ENCODE results near the gene SLITRK2.

The SLITRK2 gene, protein sequence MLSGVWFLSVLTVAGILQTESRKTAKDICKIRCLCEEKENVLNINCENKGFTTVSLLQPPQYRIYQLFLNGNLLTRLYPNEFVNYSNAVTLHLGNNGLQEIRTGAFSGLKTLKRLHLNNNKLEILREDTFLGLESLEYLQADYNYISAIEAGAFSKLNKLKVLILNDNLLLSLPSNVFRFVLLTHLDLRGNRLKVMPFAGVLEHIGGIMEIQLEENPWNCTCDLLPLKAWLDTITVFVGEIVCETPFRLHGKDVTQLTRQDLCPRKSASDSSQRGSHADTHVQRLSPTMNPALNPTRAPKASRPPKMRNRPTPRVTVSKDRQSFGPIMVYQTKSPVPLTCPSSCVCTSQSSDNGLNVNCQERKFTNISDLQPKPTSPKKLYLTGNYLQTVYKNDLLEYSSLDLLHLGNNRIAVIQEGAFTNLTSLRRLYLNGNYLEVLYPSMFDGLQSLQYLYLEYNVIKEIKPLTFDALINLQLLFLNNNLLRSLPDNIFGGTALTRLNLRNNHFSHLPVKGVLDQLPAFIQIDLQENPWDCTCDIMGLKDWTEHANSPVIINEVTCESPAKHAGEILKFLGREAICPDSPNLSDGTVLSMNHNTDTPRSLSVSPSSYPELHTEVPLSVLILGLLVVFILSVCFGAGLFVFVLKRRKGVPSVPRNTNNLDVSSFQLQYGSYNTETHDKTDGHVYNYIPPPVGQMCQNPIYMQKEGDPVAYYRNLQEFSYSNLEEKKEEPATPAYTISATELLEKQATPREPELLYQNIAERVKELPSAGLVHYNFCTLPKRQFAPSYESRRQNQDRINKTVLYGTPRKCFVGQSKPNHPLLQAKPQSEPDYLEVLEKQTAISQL

DNA sequence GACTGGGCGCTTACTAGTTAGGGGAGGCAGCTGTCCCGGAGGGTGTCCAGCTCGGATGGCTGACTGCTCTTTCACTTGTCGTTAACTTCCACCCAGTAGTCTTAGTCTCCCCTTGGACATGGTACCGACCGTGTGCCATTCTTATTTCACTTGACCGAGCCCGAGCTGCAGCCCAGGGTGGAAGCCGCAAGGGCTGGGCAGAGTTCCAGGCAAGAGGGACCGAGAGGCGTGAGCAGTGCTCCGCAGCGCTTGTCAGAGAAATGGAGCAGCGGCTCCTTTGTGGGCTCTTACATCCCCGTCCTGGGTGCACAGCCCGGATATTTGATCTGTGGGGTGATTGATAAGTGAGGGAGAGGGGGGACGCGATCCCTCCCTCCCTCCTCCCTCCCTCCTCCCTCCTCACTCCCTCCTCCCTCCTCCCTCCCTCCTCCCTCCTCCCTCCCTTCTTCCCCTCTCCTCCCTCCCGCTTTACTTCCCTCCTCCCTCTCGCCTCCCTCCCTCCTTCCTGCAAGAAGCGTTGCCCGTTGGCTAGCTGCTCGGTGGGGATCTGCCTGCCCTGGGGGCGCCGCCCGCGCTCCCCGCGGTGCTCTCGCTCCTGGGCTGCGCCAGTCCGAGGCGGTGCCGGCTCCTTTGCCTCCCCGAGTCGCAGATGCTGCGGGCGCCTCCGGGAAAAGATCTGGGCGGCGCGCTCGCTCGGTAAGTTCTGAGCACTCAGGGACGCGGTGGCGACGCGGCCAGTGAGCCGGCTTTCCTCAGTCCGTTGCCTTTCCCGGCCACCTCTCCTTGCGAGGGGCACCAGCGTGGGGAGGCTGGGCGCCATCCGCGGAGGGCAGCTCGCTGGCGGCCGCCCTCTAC is at the start of gene SLITRK2:
TSS of gene SLITRK2 (plus strand) at position 499 of the 855 bp plus-strand sequence. CDS start 4,597 bp downstream, outside the sequence.
- intact Hi-C loops (cut with DNase I; ENCODE audit: low total_unique reads): no loop called here
- Histone ChIP-seq H3K36me3 (no peaks in the 10 kb centered on the region), H3K27ac (no peak within 1 kb of the TSS), H3K4me3 (peak within 1 kb of the TSS; percentile 18 to 42), H3K27me3 (peaks cover 0 to 9% of the 10 kb centered on the region in 2 donors), H3K9me3 (peaks cover 0 to 3% (median 0%) of the 10 kb centered on the region in 3 donors), H3K4me1 (peaks cover 0 to 8% (median 2%) of the 10 kb centered on the region in 4 donors)
- no peak for DNase-seq
- TF ChIP-seq, protein P1, sequence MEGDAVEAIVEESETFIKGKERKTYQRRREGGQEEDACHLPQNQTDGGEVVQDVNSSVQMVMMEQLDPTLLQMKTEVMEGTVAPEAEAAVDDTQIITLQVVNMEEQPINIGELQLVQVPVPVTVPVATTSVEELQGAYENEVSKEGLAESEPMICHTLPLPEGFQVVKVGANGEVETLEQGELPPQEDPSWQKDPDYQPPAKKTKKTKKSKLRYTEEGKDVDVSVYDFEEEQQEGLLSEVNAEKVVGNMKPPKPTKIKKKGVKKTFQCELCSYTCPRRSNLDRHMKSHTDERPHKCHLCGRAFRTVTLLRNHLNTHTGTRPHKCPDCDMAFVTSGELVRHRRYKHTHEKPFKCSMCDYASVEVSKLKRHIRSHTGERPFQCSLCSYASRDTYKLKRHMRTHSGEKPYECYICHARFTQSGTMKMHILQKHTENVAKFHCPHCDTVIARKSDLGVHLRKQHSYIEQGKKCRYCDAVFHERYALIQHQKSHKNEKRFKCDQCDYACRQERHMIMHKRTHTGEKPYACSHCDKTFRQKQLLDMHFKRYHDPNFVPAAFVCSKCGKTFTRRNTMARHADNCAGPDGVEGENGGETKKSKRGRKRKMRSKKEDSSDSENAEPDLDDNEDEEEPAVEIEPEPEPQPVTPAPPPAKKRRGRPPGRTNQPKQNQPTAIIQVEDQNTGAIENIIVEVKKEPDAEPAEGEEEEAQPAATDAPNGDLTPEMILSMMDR (IDR thresholded peaks at IDR 0.05): no peak

- Histone ChIP-seq H3K4me3 (no peak overlapping the region), H3K36me3 (no peaks in the 10 kb centered on the region), H3K4me1 (no peaks in the 10 kb centered on the region), H3K27ac (no peak overlapping the region), H3K27me3 (no peaks in the 10 kb centered on the region), H3K9me3 (no peaks in the 10 kb centered on the region)
- TF ChIP-seq, protein P1 (IDR thresholded peaks at IDR 0.05): no peak
- intact Hi-C loops (cut with DNase I; ENCODE audit: low total_unique reads): no loop called here
- DNase-seq: no peak
Observed at GRCh38 chrX:145773006-145773405, 44.6 kb upstream of the SLITRK2 start.

DNA sequence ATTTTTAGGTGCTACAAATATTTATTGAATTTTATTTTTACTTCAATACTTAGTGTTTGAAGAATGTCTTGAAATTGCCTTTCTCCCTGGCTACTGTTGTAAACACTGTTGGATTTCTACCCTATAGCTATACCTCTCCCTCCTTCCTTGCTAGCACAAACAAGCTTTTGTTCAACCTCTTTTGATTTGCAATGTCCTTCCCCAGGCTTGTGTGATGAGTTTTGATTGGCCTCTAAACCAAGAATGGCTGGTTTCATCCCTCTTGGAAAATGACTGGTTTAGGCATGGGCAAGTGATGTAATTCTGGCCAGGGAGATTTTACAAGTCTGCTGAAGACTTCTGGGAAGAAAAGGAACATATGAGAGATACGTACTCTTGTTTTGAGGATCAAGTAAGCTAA is 25.3 kb upstream of the SLITRK2 start:
- DNase-seq: no peak
- Histone ChIP-seq H3K4me3 (no peak overlapping the region), H3K27ac (no peak overlapping the region), H3K27me3 (no peaks in the 10 kb centered on the region), H3K36me3 (no peaks in the 10 kb centered on the region), H3K4me1 (no peaks in the 10 kb centered on the region), H3K9me3 (no peaks in the 10 kb centered on the region)
- TF ChIP-seq, protein P1 (IDR thresholded peaks at IDR 0.05): no peak
- intact Hi-C loops (cut with DNase I; ENCODE audit: low total_unique reads): no loop called here

DNA sequence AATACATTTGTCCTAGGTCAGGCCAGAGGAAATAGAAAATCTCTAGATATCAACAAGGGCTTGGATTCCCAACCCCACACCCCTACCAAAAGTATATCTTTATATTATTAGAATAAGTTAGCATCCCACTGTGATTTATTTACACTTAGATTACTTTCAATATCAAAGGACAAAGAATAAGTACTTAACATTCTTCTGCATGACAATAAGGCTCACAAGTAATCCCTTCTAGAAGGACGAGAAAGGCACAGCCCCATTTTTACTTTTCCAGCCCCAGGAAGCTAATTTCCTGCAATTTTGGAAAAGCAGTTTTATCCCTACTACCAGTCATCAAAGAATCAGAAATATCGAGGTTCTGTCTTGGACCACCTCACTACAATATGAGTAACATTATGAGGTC is 14.1 kb upstream of the SLITRK2 start:
- Histone ChIP-seq H3K27me3 (no peaks in the 10 kb centered on the region), H3K36me3 (no peaks in the 10 kb centered on the region), H3K9me3 (peaks cover 0 to 12% (median 0%) of the 10 kb centered on the region in 3 donors), H3K4me3 (no peak overlapping the region), H3K4me1 (no peaks in the 10 kb centered on the region), H3K27ac (no peak overlapping the region)
- intact Hi-C loops (cut with DNase I; ENCODE audit: low total_unique reads): no loop called here
- TF ChIP-seq, protein P1 (IDR thresholded peaks at IDR 0.05): no peak
- DNase-seq: no peak

DNA sequence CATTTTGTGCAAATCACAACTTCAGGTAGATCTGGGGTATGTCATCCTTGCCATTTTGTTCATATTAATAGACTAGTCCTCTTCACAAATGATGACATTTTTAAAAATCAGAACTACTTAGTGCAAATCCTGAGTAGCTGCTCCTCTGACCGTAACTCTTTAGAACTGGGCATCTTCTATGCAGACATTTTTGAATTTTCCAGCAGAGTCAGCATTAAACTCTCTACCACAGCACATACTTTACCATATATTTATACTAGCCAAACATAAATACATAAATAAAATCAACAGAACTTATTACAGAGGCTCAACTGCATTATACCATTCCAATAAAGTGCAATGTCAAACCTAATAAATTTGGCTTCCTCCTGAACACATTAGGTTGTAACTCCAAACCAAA is 4.5 kb upstream of the SLITRK2 start:
- no peaks in the 10 kb centered on the region for H3K9me3 ChIP-seq
- H3K4me1 ChIP-seq: peaks cover 0 to 5% (median under 1%) of the 10 kb centered on the region in 4 donors
- H3K36me3 ChIP-seq: no peaks in the 10 kb centered on the region
- H3K27me3 ChIP-seq: peaks cover 0 to 3% of the 10 kb centered on the region in 2 donors
- TF ChIP-seq, protein P1 (IDR thresholded peaks at IDR 0.05): no peak
- no peak overlapping the region for H3K27ac ChIP-seq
- H3K4me3 ChIP-seq: no peak overlapping the region
- intact Hi-C loops (cut with DNase I; ENCODE audit: low total_unique reads): no loop called here
- no peak for DNase-seq
